GM18861 (cell line): ENCODE measurements around the gene CAMK1G.

Experiments
- ATAC-seq: cut with Tn5 transposase; IDR thresholded peaks from one replicate; pipeline ENCODE4 v1.9.1; 2021; ENCODE audit not compliant: unreplicated experiment

Gene CAMK1G

GRCh38 chr1:209564849-209565248 is 18.7 kb upstream of the CAMK1G start:
- no peak for ATAC-seq

GRCh38 chr1:209565759-209566678 is 17.5 kb upstream of the CAMK1G start:
- ATAC-seq, result peak; percentile 88

GRCh38 chr1:209567698-209568175 is 15.8 kb upstream of the CAMK1G start:
- ATAC-seq, result no peak

- ATAC-seq, result peak; percentile 51
Observed at GRCh38 chr1:209569455-209570207, 13.9 kb upstream of the CAMK1G start.

- ATAC-seq, result no peak
Observed at GRCh38 chr1:209570743-209571142, 12.8 kb upstream of the CAMK1G start.

GRCh38 chr1:209576392-209577197 is 6.9 kb upstream of the CAMK1G start:
- ATAC-seq, result peak; percentile 83

- ATAC-seq, result no peak
Observed at GRCh38 chr1:209577346-209577745, 6.2 kb upstream of the CAMK1G start.

- ATAC-seq, result no peak
Observed at GRCh38 chr1:209580577-209580976, 2.9 kb upstream of the CAMK1G start.

GRCh38 chr1:209584231-209584672 is 738 bp downstream of the CAMK1G start:
- no peak for ATAC-seq

- ATAC-seq, result no peak
Observed at GRCh38 chr1:209585197-209585596, 1.7 kb downstream of the CAMK1G start.

- no peak for ATAC-seq
Observed at GRCh38 chr1:209585672-209586071, 2.2 kb downstream of the CAMK1G start.

- ATAC-seq, result no peak
Observed at GRCh38 chr1:209586221-209586740, 2.8 kb downstream of the CAMK1G start.

- no peak for ATAC-seq
Observed at GRCh38 chr1:209587789-209588188, 4.3 kb downstream of the CAMK1G start.

- ATAC-seq, result no peak
Observed at GRCh38 chr1:209589440-209589839, 5.9 kb downstream of the CAMK1G start.

- no peak for ATAC-seq
Observed at GRCh38 chr1:209589863-209590262, 6.3 kb downstream of the CAMK1G start.

- ATAC-seq, result no peak
Observed at GRCh38 chr1:209590405-209590804, 6.9 kb downstream of the CAMK1G start.

GRCh38 chr1:209593747-209594146 is 10.2 kb downstream of the CAMK1G start:
- ATAC-seq, result no peak

- ATAC-seq, result no peak
Observed at GRCh38 chr1:209594440-209594839, 10.9 kb downstream of the CAMK1G start.

- ATAC-seq, result no peak
Observed at GRCh38 chr1:209595028-209595427, 11.5 kb downstream of the CAMK1G start.

GRCh38 chr1:209595599-209596285 is 12.2 kb downstream of the CAMK1G start:
- no peak for ATAC-seq
